ENCODE measurements around the gene SPRED3.

DNA sequence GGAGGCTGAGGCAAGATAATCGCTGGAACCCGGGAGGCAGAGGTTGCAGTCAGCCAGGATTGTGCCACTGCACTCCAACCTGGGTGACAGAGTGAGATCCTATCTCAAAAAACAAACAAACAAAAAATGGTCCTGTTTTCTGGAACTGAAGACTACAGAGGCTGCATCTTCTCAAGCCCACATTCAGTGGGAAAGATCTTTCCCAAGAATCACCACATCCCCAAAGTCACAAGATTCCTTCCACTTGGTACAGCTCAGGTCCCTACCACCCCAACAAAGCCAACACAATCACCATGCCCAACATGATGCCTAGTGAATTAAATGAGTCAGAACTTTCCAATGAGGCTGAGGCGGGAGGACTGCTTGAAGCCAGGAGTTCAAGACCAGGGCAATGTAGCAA lies 37.6 kb upstream of the SPRED3 start:
- TF ChIP-seq, protein P1, sequence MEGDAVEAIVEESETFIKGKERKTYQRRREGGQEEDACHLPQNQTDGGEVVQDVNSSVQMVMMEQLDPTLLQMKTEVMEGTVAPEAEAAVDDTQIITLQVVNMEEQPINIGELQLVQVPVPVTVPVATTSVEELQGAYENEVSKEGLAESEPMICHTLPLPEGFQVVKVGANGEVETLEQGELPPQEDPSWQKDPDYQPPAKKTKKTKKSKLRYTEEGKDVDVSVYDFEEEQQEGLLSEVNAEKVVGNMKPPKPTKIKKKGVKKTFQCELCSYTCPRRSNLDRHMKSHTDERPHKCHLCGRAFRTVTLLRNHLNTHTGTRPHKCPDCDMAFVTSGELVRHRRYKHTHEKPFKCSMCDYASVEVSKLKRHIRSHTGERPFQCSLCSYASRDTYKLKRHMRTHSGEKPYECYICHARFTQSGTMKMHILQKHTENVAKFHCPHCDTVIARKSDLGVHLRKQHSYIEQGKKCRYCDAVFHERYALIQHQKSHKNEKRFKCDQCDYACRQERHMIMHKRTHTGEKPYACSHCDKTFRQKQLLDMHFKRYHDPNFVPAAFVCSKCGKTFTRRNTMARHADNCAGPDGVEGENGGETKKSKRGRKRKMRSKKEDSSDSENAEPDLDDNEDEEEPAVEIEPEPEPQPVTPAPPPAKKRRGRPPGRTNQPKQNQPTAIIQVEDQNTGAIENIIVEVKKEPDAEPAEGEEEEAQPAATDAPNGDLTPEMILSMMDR (IDR thresholded peaks at IDR 0.05) = no peak
- TF ChIP-seq ZFX (IDR thresholded peaks at IDR 0.05; ENCODE audit: borderline replicate concordance) = no peak
